Liver (tissue), 9 donors: Measurements from ENCODE around the gene TAF9. TPM values are rescaled to one million over a fixed set of nuclear protein-coding genes. Genes with fewer than 3 reads are reported as not detected.

Source experiments
- DNase-seq: peaks from one replicate; pipeline ENCODE4 v3.0.0-alpha.2; 2017; ENCODE audit warnings: low spot score
- H3K27ac ChIP-seq, 2 donors: one replicate each; pipeline ENCODE4 v1.7.0; 2013; ENCODE audit warnings: inconsistent platforms in 2 of 2, low read length in 2 of 2, control low read depth in 1 of 2, low read depth in 1 of 2, mild to moderate bottlenecking in 1 of 2
- H3K27me3 ChIP-seq, 4 donors: one replicate each; pipeline versions ENCODE4 v1.6.1 to v1.7.0; 2013; ENCODE audit warnings: low read length in 3 of 4, inconsistent platforms in 1 of 4, mild to moderate bottlenecking in 1 of 4, moderate library complexity in 1 of 4; ENCODE audit not compliant: control insufficient read depth in 4 of 4, insufficient read depth in 4 of 4
- H3K36me3 ChIP-seq, 4 donors: one replicate each; pipeline versions ENCODE4 v1.6.1 to v1.7.0; 2013; ENCODE audit warnings: low read length in 3 of 4, mild to moderate bottlenecking in 3 of 4, low read depth in 1 of 4, moderate library complexity in 1 of 4; ENCODE audit not compliant: control insufficient read depth in 4 of 4, insufficient read depth in 3 of 4
- H3K4me1 ChIP-seq, 4 donors: one replicate each; pipeline versions ENCODE4 v1.6.1 to v1.7.0; 2013; ENCODE audit warnings: low read length in 3 of 4, mild to moderate bottlenecking in 3 of 4, moderate library complexity in 1 of 4; ENCODE audit not compliant: control insufficient read depth in 4 of 4, insufficient read depth in 4 of 4
- H3K4me3 ChIP-seq, 3 donors: one replicate each; pipeline versions ENCODE4 v1.6.1 to v1.7.0; 2013; ENCODE audit warnings: low read length in 3 of 3, control low read depth in 1 of 3, low read depth in 1 of 3, mild to moderate bottlenecking in 1 of 3
- H3K9ac ChIP-seq, 2 donors: one replicate each; pipeline ENCODE4 v1.7.0; 2013; ENCODE audit warnings: low read length in 2 of 2, mild to moderate bottlenecking in 2 of 2, moderate library complexity in 2 of 2, control low read depth in 1 of 2, low read depth in 1 of 2
- H3K9me3 ChIP-seq, 4 donors: one replicate each; pipeline versions ENCODE4 v1.6.1 to v1.7.0; 2013; ENCODE audit warnings: low read length in 3 of 4; ENCODE audit not compliant: control insufficient read depth in 4 of 4
- EGR1 ChIP-seq, 2 donors: IDR thresholded peaks; 2 replicates each; pipeline ENCODE4 v1.6.1; 2016 to 2018; ENCODE audit warnings: antibody characterized with exemption in 2 of 2, low read depth in 2 of 2
- FOXA1 ChIP-seq: IDR thresholded peaks from 2 replicates; pipeline ENCODE4 v1.6.1; 2016; ENCODE audit warnings: antibody characterized with exemption
- FOXA2 ChIP-seq: IDR thresholded peaks from 2 replicates; pipeline ENCODE4 v1.6.1; 2016; ENCODE audit warnings: antibody characterized with exemption
- GABPA ChIP-seq, 2 donors: IDR thresholded peaks in 1 of 2; conservative IDR thresholded peaks in 1 of 2; 2 replicates each; pipeline ENCODE4 v1.6.1; 2016; ENCODE audit warnings: antibody characterized with exemption in 2 of 2, mild to moderate bottlenecking in 1 of 2, moderate library complexity in 1 of 2
- HNF4A ChIP-seq, 2 donors: conservative IDR thresholded peaks; 2 replicates each; pipeline ENCODE4 v1.6.1; 2016; ENCODE audit warnings: antibody characterized with exemption in 2 of 2, mild to moderate bottlenecking in 2 of 2
- HNF4G ChIP-seq: IDR thresholded peaks from 2 replicates; pipeline ENCODE4 v1.6.1; 2016; ENCODE audit warnings: antibody characterized with exemption
- JUND ChIP-seq, 2 donors: IDR thresholded peaks; 2 replicates each; pipeline ENCODE4 v1.6.1; 2016; ENCODE audit warnings: antibody characterized with exemption in 2 of 2
- NR2F2 ChIP-seq: IDR thresholded peaks from 2 replicates; pipeline ENCODE4 v1.6.1; 2016; ENCODE audit warnings: antibody characterized with exemption
- RAD21 ChIP-seq, 2 donors: IDR thresholded peaks; 2 replicates each; pipeline ENCODE4 v1.6.1; 2016; ENCODE audit warnings: antibody characterized with exemption in 2 of 2, mild to moderate bottlenecking in 2 of 2
- RXRA ChIP-seq, 2 donors: IDR thresholded peaks; 2 replicates each; pipeline ENCODE4 v1.6.1; 2017 to 2018; ENCODE audit warnings: antibody characterized with exemption in 2 of 2, mild to moderate bottlenecking in 1 of 2
- SP1 ChIP-seq: IDR thresholded peaks from 2 replicates; pipeline ENCODE4 v1.6.1; 2018; ENCODE audit warnings: antibody characterized with exemption, mild to moderate bottlenecking
- TAF1 ChIP-seq: conservative IDR thresholded peaks from 2 replicates; pipeline ENCODE4 v1.6.1; 2016; ENCODE audit warnings: antibody characterized with exemption, mild to moderate bottlenecking
- WGBS: extraction: QIAGEN DNeasy Blood & Tissue Kit; methylation state at CpG from one replicate; pipeline ENCODE4 v1.1.7; 2013; 5-methylcytosine and 5-hydroxymethylcytosine counted together
- polyA plus RNA-seq, 2 donors: library from polyadenylated mRNA; stranded (reverse) in 1 of 2; unstranded in 1 of 2; fragments of 200-250 nt in 1 of 2; fragments of >200 nt in 1 of 2; fragmentation: Nextera tagmentation in 1 of 2; extraction: Ambion mirVana in 1 of 2; gene quantifications; one replicate each; pipeline versions ENCODE4 v1.2.1 to v1.2.3, GENCODE V29; 2013 to 2015
- total RNA-seq, 2 donors: library from RNA; depleted of rRNA; stranded (reverse); fragments of >200 nt; gene quantifications; one replicate each; pipeline ENCODE4 v1.2.3, GENCODE V29; 2014
- TF ChIP-seq, protein P1 (sequence below): IDR thresholded peaks from 2 replicates; pipeline ENCODE4 v1.6.1; 2016; ENCODE audit warnings: antibody characterized with exemption
- TF ChIP-seq, protein P2 (sequence below): IDR thresholded peaks from 2 replicates; pipeline ENCODE4 v1.6.1; 2016; ENCODE audit warnings: antibody characterized with exemption
- TF ChIP-seq, protein P3 (sequence below): IDR thresholded peaks from 2 replicates; pipeline ENCODE4 v1.6.1; 2016; ENCODE audit warnings: antibody characterized with exemption, mild to moderate bottlenecking
- donor health status: healthy.
- donor health status: healthy.
- donor health status: healthy.
- donor health status: healthy.
- donor health status: healthy.

Gene TAF9
- total and polyA plus RNA-seq, 4 donors = 27.3 to 51.5 (median 34.7) TPM

DNA sequence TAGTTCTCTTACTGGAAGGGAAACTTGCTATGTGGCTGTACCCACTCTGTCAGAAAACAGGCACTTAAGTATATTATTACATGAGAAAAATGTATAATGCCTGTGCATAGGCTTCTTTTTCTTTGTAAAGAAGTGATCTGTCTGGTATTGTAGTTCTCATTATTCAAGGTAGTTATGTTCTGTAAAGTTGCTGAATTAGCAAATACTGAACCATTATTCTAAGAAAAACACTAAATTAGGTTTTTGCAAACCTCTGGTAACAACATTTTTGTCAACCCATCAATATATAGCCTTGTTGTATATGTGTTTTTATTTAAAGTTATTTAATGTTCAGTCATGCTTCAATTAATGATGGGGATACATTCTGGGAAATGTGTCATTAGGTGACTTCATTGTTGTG lies 9.1 kb upstream of the TAF9 start:
- no peak for DNase-seq
- no peaks in the 10 kb centered on the region for H3K27me3 ChIP-seq
- H3K4me1 ChIP-seq = no peaks in the 10 kb centered on the region
- no peak overlapping the region for H3K4me3 ChIP-seq
- H3K27ac ChIP-seq = no peak overlapping the region
- H3K9me3 ChIP-seq = no peaks in the 10 kb centered on the region
- TF ChIP-seq HNF4A (conservative IDR thresholded peaks at IDR 0.05) (no peak), EGR1 (IDR thresholded peaks at IDR 0.05; ENCODE audit: low read depth in 2 of 2) (no peak)
- TF ChIP-seq, protein P1, sequence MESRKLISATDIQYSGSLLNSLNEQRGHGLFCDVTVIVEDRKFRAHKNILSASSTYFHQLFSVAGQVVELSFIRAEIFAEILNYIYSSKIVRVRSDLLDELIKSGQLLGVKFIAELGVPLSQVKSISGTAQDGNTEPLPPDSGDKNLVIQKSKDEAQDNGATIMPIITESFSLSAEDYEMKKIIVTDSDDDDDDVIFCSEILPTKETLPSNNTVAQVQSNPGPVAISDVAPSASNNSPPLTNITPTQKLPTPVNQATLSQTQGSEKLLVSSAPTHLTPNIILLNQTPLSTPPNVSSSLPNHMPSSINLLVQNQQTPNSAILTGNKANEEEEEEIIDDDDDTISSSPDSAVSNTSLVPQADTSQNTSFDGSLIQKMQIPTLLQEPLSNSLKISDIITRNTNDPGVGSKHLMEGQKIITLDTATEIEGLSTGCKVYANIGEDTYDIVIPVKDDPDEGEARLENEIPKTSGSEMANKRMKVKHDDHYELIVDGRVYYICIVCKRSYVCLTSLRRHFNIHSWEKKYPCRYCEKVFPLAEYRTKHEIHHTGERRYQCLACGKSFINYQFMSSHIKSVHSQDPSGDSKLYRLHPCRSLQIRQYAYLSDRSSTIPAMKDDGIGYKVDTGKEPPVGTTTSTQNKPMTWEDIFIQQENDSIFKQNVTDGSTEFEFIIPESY = no peak
- no peak overlapping the region for H3K9ac ChIP-seq
- H3K36me3 ChIP-seq = peaks cover 4 to 24% (median 20%) of the 10 kb centered on the region in 4 donors

DNA sequence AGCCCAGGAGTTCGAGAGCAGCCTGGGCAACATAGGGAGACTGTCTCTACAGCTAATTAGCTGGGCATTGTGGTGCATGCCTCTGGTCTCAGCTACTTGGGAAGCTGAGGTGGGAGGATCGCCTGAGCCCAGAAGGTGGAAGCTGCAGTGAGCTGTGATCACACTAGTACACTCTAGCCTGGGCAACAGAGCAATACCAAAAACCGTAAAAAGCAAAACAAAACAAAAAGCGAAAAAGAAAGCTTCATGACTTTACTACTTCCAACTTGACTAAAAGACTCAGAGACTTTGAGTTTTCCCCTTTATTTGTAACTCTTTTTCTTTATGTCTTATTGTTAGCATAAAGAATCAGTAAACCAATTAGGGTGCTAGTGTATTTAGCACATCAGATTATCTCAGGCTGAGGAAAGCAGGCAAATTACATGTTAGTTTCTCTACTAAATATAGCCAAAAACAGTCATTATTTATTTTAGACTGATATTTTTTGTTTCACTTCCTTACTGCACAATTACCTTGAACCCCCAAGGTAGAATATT lies 5.7 kb upstream of the TAF9 start:
- H3K4me3 ChIP-seq = no peak overlapping the region
- no peaks in the 10 kb centered on the region for H3K9me3 ChIP-seq
- peaks cover 0 to 11% (median 6%) of the 10 kb centered on the region in 4 donors for H3K4me1 ChIP-seq
- TF ChIP-seq HNF4A (conservative IDR thresholded peaks at IDR 0.05) (no peak), SP1 (no peak), FOXA2 (no peak), GABPA (IDR thresholded peaks at IDR 0.05 in 1 of 2, conservative IDR thresholded peaks at IDR 0.05 in 1 of 2) (no peak), JUND (IDR thresholded peaks at IDR 0.05) (no peak), HNF4G (no peak), RAD21 (IDR thresholded peaks at IDR 0.05) (no peak), RXRA (IDR thresholded peaks at IDR 0.05) (no peak), FOXA1 (no peak), TAF1 (no peak), NR2F2 (no peak)
- TF ChIP-seq, protein P1 = no peak
- TF ChIP-seq, protein P2, sequence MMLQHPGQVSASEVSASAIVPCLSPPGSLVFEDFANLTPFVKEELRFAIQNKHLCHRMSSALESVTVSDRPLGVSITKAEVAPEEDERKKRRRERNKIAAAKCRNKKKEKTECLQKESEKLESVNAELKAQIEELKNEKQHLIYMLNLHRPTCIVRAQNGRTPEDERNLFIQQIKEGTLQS = no peak
- TF ChIP-seq, protein P3, sequence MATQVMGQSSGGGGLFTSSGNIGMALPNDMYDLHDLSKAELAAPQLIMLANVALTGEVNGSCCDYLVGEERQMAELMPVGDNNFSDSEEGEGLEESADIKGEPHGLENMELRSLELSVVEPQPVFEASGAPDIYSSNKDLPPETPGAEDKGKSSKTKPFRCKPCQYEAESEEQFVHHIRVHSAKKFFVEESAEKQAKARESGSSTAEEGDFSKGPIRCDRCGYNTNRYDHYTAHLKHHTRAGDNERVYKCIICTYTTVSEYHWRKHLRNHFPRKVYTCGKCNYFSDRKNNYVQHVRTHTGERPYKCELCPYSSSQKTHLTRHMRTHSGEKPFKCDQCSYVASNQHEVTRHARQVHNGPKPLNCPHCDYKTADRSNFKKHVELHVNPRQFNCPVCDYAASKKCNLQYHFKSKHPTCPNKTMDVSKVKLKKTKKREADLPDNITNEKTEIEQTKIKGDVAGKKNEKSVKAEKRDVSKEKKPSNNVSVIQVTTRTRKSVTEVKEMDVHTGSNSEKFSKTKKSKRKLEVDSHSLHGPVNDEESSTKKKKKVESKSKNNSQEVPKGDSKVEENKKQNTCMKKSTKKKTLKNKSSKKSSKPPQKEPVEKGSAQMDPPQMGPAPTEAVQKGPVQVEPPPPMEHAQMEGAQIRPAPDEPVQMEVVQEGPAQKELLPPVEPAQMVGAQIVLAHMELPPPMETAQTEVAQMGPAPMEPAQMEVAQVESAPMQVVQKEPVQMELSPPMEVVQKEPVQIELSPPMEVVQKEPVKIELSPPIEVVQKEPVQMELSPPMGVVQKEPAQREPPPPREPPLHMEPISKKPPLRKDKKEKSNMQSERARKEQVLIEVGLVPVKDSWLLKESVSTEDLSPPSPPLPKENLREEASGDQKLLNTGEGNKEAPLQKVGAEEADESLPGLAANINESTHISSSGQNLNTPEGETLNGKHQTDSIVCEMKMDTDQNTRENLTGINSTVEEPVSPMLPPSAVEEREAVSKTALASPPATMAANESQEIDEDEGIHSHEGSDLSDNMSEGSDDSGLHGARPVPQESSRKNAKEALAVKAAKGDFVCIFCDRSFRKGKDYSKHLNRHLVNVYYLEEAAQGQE = no peak
- WGBS = 94% methylated on average over 4 of the region's 4 CpGs
- DNase-seq = no peak
- no peak overlapping the region for H3K27ac ChIP-seq
- no peak overlapping the region for H3K9ac ChIP-seq
- no peaks in the 10 kb centered on the region for H3K27me3 ChIP-seq
- peaks cover 1 to 13% (median 9%) of the 10 kb centered on the region in 4 donors for H3K36me3 ChIP-seq
